Subcutaneous adipose tissue (tissue), 4 donors: ENCODE measurements around the gene STIM2. TPM values are rescaled to one million over a fixed set of nuclear protein-coding genes. Genes with fewer than 3 reads are reported as not detected.

Experiments used
- CTCF ChIP-seq: fragments of 450-650 bp; IDR thresholded peaks from one replicate; pipeline ENCODE4 v1.5.1; 2016; ENCODE audit warnings: low read depth, mild to moderate bottlenecking, control low read depth, antibody characterized with exemption, moderate library complexity
- total RNA-seq, 4 donors: library from RNA; depleted of rRNA; stranded (reverse); fragments of >200 nt; gene quantifications; one replicate each; pipeline ENCODE4 v1.1.0, GENCODE V29; 2016

Gene STIM2
- total RNA-seq, 4 donors from 2014 or later: 9.0 to 19.6 (median 15.3) TPM

GRCh38 chr4:26892480-26893150 is 32.0 kb downstream of the STIM2 start:
- no peak for TF ChIP-seq CTCF

- TF ChIP-seq CTCF: no peak
Observed at GRCh38 chr4:26893491-26893890, 32.9 kb downstream of the STIM2 start.

- TF ChIP-seq CTCF: no peak
Observed at GRCh38 chr4:26896636-26897035, 36.0 kb downstream of the STIM2 start.

- TF ChIP-seq CTCF: no peak
Observed at GRCh38 chr4:26899991-26900390, 39.4 kb downstream of the STIM2 start.

- TF ChIP-seq CTCF: no peak
Observed at GRCh38 chr4:26900765-26901164, 40.1 kb downstream of the STIM2 start.

GRCh38 chr4:26905172-26905571 is 44.5 kb downstream of the STIM2 start:
- no peak for TF ChIP-seq CTCF

GRCh38 chr4:26907731-26908599 is 47.3 kb downstream of the STIM2 start:
- TF ChIP-seq CTCF: no peak
